H9 (cell line): ENCODE measurements around the gene AMMECR1. TPM values are rescaled to one million over a fixed set of nuclear protein-coding genes. Genes with fewer than 3 reads are reported as not detected.

Experiments used
- DNase-seq: peaks from one replicate; pipeline ENCODE4 v3.0.0-alpha.2; 2017
- H2AFZ ChIP-seq: one replicate; pipeline ENCODE4 v1.6.1; 2013; ENCODE audit warnings: mild to moderate bottlenecking, low read length, control low read depth, moderate library complexity
- H2AK5ac ChIP-seq: 2 replicates; pipeline ENCODE4 v1.6.1; 2013; ENCODE audit warnings: low read length, control low read depth, mixed read lengths; ENCODE audit not compliant: insufficient read length
- H2BK120ac ChIP-seq: one replicate; pipeline ENCODE4 v1.6.1; 2013; ENCODE audit warnings: low read depth, mild to moderate bottlenecking, low read length, control low read depth, inconsistent platforms; ENCODE audit not compliant: poor library complexity, severe bottlenecking
- H2BK12ac ChIP-seq: 2 replicates; pipeline ENCODE4 v1.6.1; 2013; ENCODE audit warnings: low read length, control low read depth, mixed read lengths, low read depth; ENCODE audit not compliant: insufficient read length
- H2BK15ac ChIP-seq: 2 replicates; pipeline ENCODE4 v1.6.1; 2013; ENCODE audit warnings: low read depth, low read length, control low read depth
- H2BK20ac ChIP-seq: one replicate; pipeline ENCODE4 v1.6.1; 2013; ENCODE audit warnings: low read depth, mild to moderate bottlenecking, low read length, control low read depth, inconsistent platforms; ENCODE audit not compliant: poor library complexity, severe bottlenecking
- H2BK5ac ChIP-seq: 2 replicates; pipeline ENCODE4 v1.6.1; 2013; ENCODE audit warnings: low read length, control low read depth, mixed read lengths; ENCODE audit not compliant: insufficient read length
- H3K14ac ChIP-seq: 2 replicates; pipeline ENCODE4 v1.6.1; 2013; ENCODE audit warnings: low read length, control low read depth; ENCODE audit not compliant: insufficient read depth
- H3K18ac ChIP-seq: 2 replicates; pipeline ENCODE4 v1.6.1; 2013; ENCODE audit warnings: low read depth, mild to moderate bottlenecking, mixed read lengths, low read length, control low read depth; ENCODE audit not compliant: insufficient read length
- H3K23ac ChIP-seq: 2 replicates; pipeline ENCODE4 v1.6.1; 2013; ENCODE audit warnings: low read length, control low read depth, mixed read lengths, low read depth; ENCODE audit not compliant: insufficient read length
- H3K23me2 ChIP-seq: 2 replicates; pipeline ENCODE4 v1.6.1; 2013; ENCODE audit warnings: low read depth, mild to moderate bottlenecking, mixed read lengths, low read length, control low read depth; ENCODE audit not compliant: insufficient read length, poor library complexity, severe bottlenecking
- H3K27ac ChIP-seq: 2 replicates; pipeline ENCODE4 v1.5.1; 2013; ENCODE audit warnings: low read length, control low read depth, mixed read lengths, low read depth; ENCODE audit not compliant: insufficient read length
- H3K27me3 ChIP-seq: 2 replicates; pipeline ENCODE4 v1.6.1; 2013; ENCODE audit warnings: low read length, control low read depth, inconsistent platforms; ENCODE audit not compliant: insufficient read depth
- H3K4ac ChIP-seq: 2 replicates; pipeline ENCODE4 v1.6.1; 2013; ENCODE audit warnings: low read depth, mild to moderate bottlenecking, control low read depth, inconsistent platforms, low read length, moderate library complexity
- H3K4me1 ChIP-seq: 2 replicates; pipeline ENCODE4 v1.6.1; 2013; ENCODE audit warnings: low read length, control low read depth, inconsistent platforms; ENCODE audit not compliant: insufficient read depth
- H3K4me2 ChIP-seq: 2 replicates; pipeline ENCODE4 v1.6.1; 2013; ENCODE audit warnings: low read length, control low read depth, mixed read lengths; ENCODE audit not compliant: insufficient read length, insufficient read depth
- H3K56ac ChIP-seq: 2 replicates; pipeline ENCODE4 v1.6.1; 2013; ENCODE audit warnings: low read depth, mild to moderate bottlenecking, mixed read lengths, low read length, control low read depth; ENCODE audit not compliant: insufficient read length
- H3K79me1 ChIP-seq: 2 replicates; pipeline ENCODE4 v1.6.1; 2013; ENCODE audit warnings: low read depth, mild to moderate bottlenecking, moderate library complexity, low read length, control low read depth, inconsistent platforms; ENCODE audit not compliant: insufficient read depth, poor library complexity, severe bottlenecking
- H3K79me2 ChIP-seq: 2 replicates; pipeline ENCODE4 v1.6.1; 2013; ENCODE audit warnings: low read length, control low read depth, inconsistent platforms; ENCODE audit not compliant: insufficient read depth
- H3K9ac ChIP-seq: 2 replicates; pipeline ENCODE4 v1.6.1; 2013; ENCODE audit warnings: low read length, control low read depth, mixed read lengths; ENCODE audit not compliant: insufficient read length; ENCODE audit errors: extremely low read depth
- H3K9me3 ChIP-seq: one replicate; pipeline ENCODE4 v1.6.1; 2013; ENCODE audit warnings: low read depth, low read length, inconsistent platforms; ENCODE audit not compliant: control insufficient read depth
- H3T11ph ChIP-seq: one replicate; pipeline ENCODE4 v1.6.1; 2013; ENCODE audit warnings: mild to moderate bottlenecking, low read length, control low read depth, inconsistent platforms
- H4K20me1 ChIP-seq: one replicate; pipeline ENCODE4 v1.6.1; 2013; ENCODE audit not compliant: control insufficient read depth, insufficient read length, insufficient read depth
- H4K5ac ChIP-seq: 2 replicates; pipeline ENCODE4 v1.6.1; 2013; ENCODE audit warnings: low read depth, mild to moderate bottlenecking, mixed read lengths, low read length, control low read depth; ENCODE audit not compliant: insufficient read length
- H4K8ac ChIP-seq: replicated peaks from 2 replicates; pipeline ENCODE4 v1.6.1; 2013; ENCODE audit warnings: low read length, control low read depth, mixed read lengths, low read depth; ENCODE audit not compliant: insufficient read length
- H4K91ac ChIP-seq: 2 replicates; pipeline ENCODE4 v1.6.1; 2013; ENCODE audit warnings: low read depth, mild to moderate bottlenecking, moderate library complexity, mixed read lengths, low read length, control low read depth; ENCODE audit not compliant: insufficient read length
- H3K27ac Mint-ChIP-seq, 3 experiments: 2 replicates in 2 of 3; 3 replicates in 1 of 3; pipeline ENCODE4 v1.8.0; 2020 to 2021; ENCODE audit warnings: mixed read lengths in 3 of 3, mild to moderate bottlenecking in 1 of 3, moderate library complexity in 1 of 3
- H3K27me3 Mint-ChIP-seq: 2 replicates; pipeline ENCODE4 v1.8.0; 2021; ENCODE audit warnings: low read depth, mild to moderate bottlenecking, moderate library complexity, mixed read lengths
- H3K36me3 Mint-ChIP-seq, 3 experiments: 2 replicates in 2 of 3; 3 replicates in 1 of 3; pipeline ENCODE4 v1.8.0; 2020 to 2021; ENCODE audit warnings: low read depth in 3 of 3, mixed read lengths in 3 of 3; ENCODE audit not compliant: insufficient read depth in 1 of 3
- H3K4me1 Mint-ChIP-seq, 2 experiments: 2 replicates each; pipeline ENCODE4 v1.8.0; 2020; ENCODE audit warnings: mixed read lengths in 2 of 2
- H3K4me3 Mint-ChIP-seq, 2 experiments: 2 replicates in 1 of 2; 3 replicates in 1 of 2; pipeline ENCODE4 v1.8.0; 2020 to 2021; ENCODE audit warnings: mild to moderate bottlenecking in 2 of 2, mixed read lengths in 2 of 2, moderate library complexity in 1 of 2
- H3K9me3 Mint-ChIP-seq, 2 experiments: 2 replicates in 1 of 2; 3 replicates in 1 of 2; pipeline ENCODE4 v1.8.0; 2020; ENCODE audit warnings: mild to moderate bottlenecking in 2 of 2, mixed read lengths in 2 of 2, moderate library complexity in 1 of 2
- WGBS: extraction: QIAGEN DNeasy Blood & Tissue Kit; methylation state at CpG from one replicate; pipeline ENCODE4 v1.1.7; 2013; ENCODE audit warnings: missing lambda C conversion rate, low lambda C conversion rate, mixed read lengths; ENCODE audit not compliant: insufficient read length; ENCODE audit errors: extremely low coverage; 5-methylcytosine and 5-hydroxymethylcytosine counted together
- total RNA-seq: library from RNA; stranded (reverse); gene quantifications from 2 replicates; pipeline ENCODE4 v1.2.1, GENCODE V29; 2021
- TF ChIP-seq, protein P1 (sequence below): fragments of 200-600 bp; sonication (generic); conservative IDR thresholded peaks from 3 replicates; pipeline ENCODE4 v1.8.0; 2021; ENCODE audit warnings: antibody characterized with exemption, mild to moderate bottlenecking

The AMMECR1 gene
- total RNA-seq, 1 experiment from 2014 or later: 28.5 TPM

DNA sequence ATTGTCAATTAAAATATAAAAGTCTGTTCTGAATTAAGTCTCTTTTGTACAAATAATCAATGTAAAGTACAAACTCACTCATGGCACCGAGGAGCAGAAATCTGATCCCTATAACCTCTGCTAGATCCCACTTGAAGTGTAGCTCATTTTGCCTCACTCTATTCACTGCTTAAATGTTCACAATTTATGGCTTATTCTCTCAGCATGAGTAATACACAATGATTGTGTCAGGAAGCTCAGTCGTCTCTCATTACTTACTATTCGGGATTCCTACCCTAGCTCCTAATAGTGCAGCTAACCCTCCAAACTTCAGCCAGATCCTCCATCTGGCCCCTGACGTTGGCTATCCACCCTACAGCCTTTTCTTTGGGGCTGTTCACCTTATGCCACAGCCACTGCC lies 4.7 kb upstream of the AMMECR1 start:
- no peaks in the 10 kb centered on the region for H3K36me3 Mint-ChIP-seq
- H3K9me3 ChIP-seq: no peaks in the 10 kb centered on the region
- H3T11ph ChIP-seq: no peak overlapping the region
- H3K79me2 ChIP-seq: no peaks in the 10 kb centered on the region
- no peak overlapping the region for H2BK15ac ChIP-seq
- H2AFZ ChIP-seq: no peak overlapping the region
- H2BK5ac ChIP-seq: no peak overlapping the region
- no peaks in the 10 kb centered on the region for H3K27me3 Mint-ChIP-seq
- no peak for DNase-seq
- TF ChIP-seq, protein P1, sequence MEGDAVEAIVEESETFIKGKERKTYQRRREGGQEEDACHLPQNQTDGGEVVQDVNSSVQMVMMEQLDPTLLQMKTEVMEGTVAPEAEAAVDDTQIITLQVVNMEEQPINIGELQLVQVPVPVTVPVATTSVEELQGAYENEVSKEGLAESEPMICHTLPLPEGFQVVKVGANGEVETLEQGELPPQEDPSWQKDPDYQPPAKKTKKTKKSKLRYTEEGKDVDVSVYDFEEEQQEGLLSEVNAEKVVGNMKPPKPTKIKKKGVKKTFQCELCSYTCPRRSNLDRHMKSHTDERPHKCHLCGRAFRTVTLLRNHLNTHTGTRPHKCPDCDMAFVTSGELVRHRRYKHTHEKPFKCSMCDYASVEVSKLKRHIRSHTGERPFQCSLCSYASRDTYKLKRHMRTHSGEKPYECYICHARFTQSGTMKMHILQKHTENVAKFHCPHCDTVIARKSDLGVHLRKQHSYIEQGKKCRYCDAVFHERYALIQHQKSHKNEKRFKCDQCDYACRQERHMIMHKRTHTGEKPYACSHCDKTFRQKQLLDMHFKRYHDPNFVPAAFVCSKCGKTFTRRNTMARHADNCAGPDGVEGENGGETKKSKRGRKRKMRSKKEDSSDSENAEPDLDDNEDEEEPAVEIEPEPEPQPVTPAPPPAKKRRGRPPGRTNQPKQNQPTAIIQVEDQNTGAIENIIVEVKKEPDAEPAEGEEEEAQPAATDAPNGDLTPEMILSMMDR: no peak
- H4K91ac ChIP-seq: no peak overlapping the region
- H3K79me1 ChIP-seq: no peaks in the 10 kb centered on the region
- H2BK20ac ChIP-seq: no peak overlapping the region
- H3K23me2 ChIP-seq: peaks cover 5% of the 10 kb centered on the region
- no peak overlapping the region for H3K56ac ChIP-seq
- H4K20me1 ChIP-seq: no peaks in the 10 kb centered on the region
- no peak overlapping the region for H4K5ac ChIP-seq
- H3K4me1 ChIP-seq: peaks cover 2% of the 10 kb centered on the region; the same call in 1 of the 2 replicates
- H3K4me3 Mint-ChIP-seq: no peak overlapping the region
- no peak overlapping the region for H3K27ac Mint-ChIP-seq
- H2BK120ac ChIP-seq: no peak overlapping the region
- no peak overlapping the region for H2AK5ac ChIP-seq
- no peak overlapping the region for H4K8ac ChIP-seq
- H3K27me3 ChIP-seq: no peaks in the 10 kb centered on the region
- H2BK12ac ChIP-seq: no peak overlapping the region
- no peak overlapping the region for H3K9ac ChIP-seq
- H3K18ac ChIP-seq: no peak overlapping the region
- no peak overlapping the region for H3K14ac ChIP-seq
- peaks cover 3 to 6% of the 10 kb centered on the region in 2 experiments; a peak in 1 of 5 replicates for H3K9me3 Mint-ChIP-seq
- no peak overlapping the region for H3K4me2 ChIP-seq
- H3K4me1 Mint-ChIP-seq: peaks cover 37 to 46% of the 10 kb centered on the region in 2 experiments
- H3K4ac ChIP-seq: no peak overlapping the region
- H3K23ac ChIP-seq: no peak overlapping the region
- WGBS: no CpG with 5 or more reads among the region's 4 CpGs
- H3K27ac ChIP-seq: no peak overlapping the region
